Activated T-cell treated with anti-CD3 and anti-CD28 coated beads, Interleukin-2, amount 50 U/mL, for 4 hours (primary cell): Measurements from ENCODE around the gene AGO3. TPM values are rescaled to one million over a fixed set of nuclear protein-coding genes. Genes with fewer than 3 reads are reported as not detected.

Experiments
- ATAC-seq, 2 donors: fragments of 200-7000 bp; cut with Tn5 transposase; one replicate each; pipeline ENCODE4 v1.10.0; 2021
- DNase-seq: peaks from one replicate; pipeline ENCODE4 v3.0.0-alpha.2; 2020
- H3K27me3 Mint-ChIP-seq: one replicate; pipeline ENCODE4 v1.8.0; 2021; ENCODE audit warnings: low read depth, mixed read lengths
- H3K36me3 Mint-ChIP-seq: one replicate; pipeline ENCODE4 v1.8.0; 2022; ENCODE audit warnings: mixed read lengths; ENCODE audit not compliant: insufficient read depth
- H3K4me1 Mint-ChIP-seq: one replicate; pipeline ENCODE4 v1.8.0; 2021; ENCODE audit warnings: low read depth, mixed read lengths
- H3K4me3 Mint-ChIP-seq: one replicate; pipeline ENCODE4 v1.8.0; 2021; ENCODE audit warnings: mild to moderate bottlenecking, moderate library complexity, mixed read lengths
- H3K9me3 Mint-ChIP-seq: one replicate; pipeline ENCODE4 v1.8.0; 2021; ENCODE audit warnings: mixed read lengths
- total RNA-seq, 3 donors: library from RNA; stranded (reverse); gene quantifications; one replicate each; pipeline ENCODE4 v1.2.1, GENCODE V29; 2021

AGO3 gene
- total RNA-seq, 3 donors from 2014 or later = 20.3 to 22.8 (median 21.9) TPM

- no peak for DNase-seq
- no peaks in the 10 kb centered on the region for H3K4me1 Mint-ChIP-seq
- H3K4me3 Mint-ChIP-seq = no peak overlapping the region
- H3K36me3 Mint-ChIP-seq = no peaks in the 10 kb centered on the region
- no peaks in the 10 kb centered on the region for H3K27me3 Mint-ChIP-seq
- no peaks in the 10 kb centered on the region for H3K9me3 Mint-ChIP-seq
- no peak for ATAC-seq
Measured at GRCh38 chr1:36062315-36062714, 131.4 kb downstream of the AGO3 start.

- ATAC-seq (no peak), DNase-seq (no peak)
- no peaks in the 10 kb centered on the region for H3K36me3 Mint-ChIP-seq
- H3K4me1 Mint-ChIP-seq = no peaks in the 10 kb centered on the region
- no peaks in the 10 kb centered on the region for H3K27me3 Mint-ChIP-seq
- H3K4me3 Mint-ChIP-seq = no peak overlapping the region
- no peaks in the 10 kb centered on the region for H3K9me3 Mint-ChIP-seq
Measured at GRCh38 chr1:36067871-36068270, 137.0 kb downstream of the AGO3 start.

- no peaks in the 10 kb centered on the region for H3K4me1 Mint-ChIP-seq
- no peaks in the 10 kb centered on the region for H3K36me3 Mint-ChIP-seq
- ATAC-seq (no peak), DNase-seq (no peak)
- no peak overlapping the region for H3K4me3 Mint-ChIP-seq
- H3K9me3 Mint-ChIP-seq = no peaks in the 10 kb centered on the region
- no peaks in the 10 kb centered on the region for H3K27me3 Mint-ChIP-seq
Measured at GRCh38 chr1:36068866-36069265, 138.0 kb downstream of the AGO3 start.

GRCh38 chr1:36070349-36070748, 139.4 kb downstream of the AGO3 start:
- DNase-seq (no peak), ATAC-seq (no peak)
- H3K9me3 Mint-ChIP-seq = no peaks in the 10 kb centered on the region
- H3K36me3 Mint-ChIP-seq = no peaks in the 10 kb centered on the region
- no peaks in the 10 kb centered on the region for H3K27me3 Mint-ChIP-seq
- H3K4me1 Mint-ChIP-seq = no peaks in the 10 kb centered on the region
- H3K4me3 Mint-ChIP-seq = no peak overlapping the region

- Mint-ChIP-seq H3K27me3 (peaks cover 6% of the 10 kb centered on the region), H3K36me3 (no peaks in the 10 kb centered on the region), H3K9me3 (no peaks in the 10 kb centered on the region), H3K4me1 (no peaks in the 10 kb centered on the region), H3K4me3 (no peak overlapping the region)
- ATAC-seq (no peak), DNase-seq (no peak)
Measured at GRCh38 chr1:36076979-36077573, 146.2 kb downstream of the AGO3 start.

- Mint-ChIP-seq H3K4me1 (no peaks in the 10 kb centered on the region), H3K27me3 (peaks cover 28% of the 10 kb centered on the region), H3K4me3 (no peak overlapping the region), H3K36me3 (no peaks in the 10 kb centered on the region), H3K9me3 (no peaks in the 10 kb centered on the region)
- ATAC-seq (no peak), DNase-seq (no peak)
Measured at GRCh38 chr1:36080236-36080635, 149.3 kb downstream of the AGO3 start.

- DNase-seq (no peak), ATAC-seq (no peak)
- Mint-ChIP-seq H3K4me3 (no peak overlapping the region), H3K27me3 (peaks cover 32% of the 10 kb centered on the region), H3K4me1 (no peaks in the 10 kb centered on the region), H3K36me3 (no peaks in the 10 kb centered on the region), H3K9me3 (no peaks in the 10 kb centered on the region)
Measured at GRCh38 chr1:36080801-36081200, 149.9 kb downstream of the AGO3 start.

- H3K27me3 Mint-ChIP-seq = peaks cover 40% of the 10 kb centered on the region
- H3K4me1 Mint-ChIP-seq = peaks cover under 1% of the 10 kb centered on the region
- H3K4me3 Mint-ChIP-seq = no peak overlapping the region
- DNase-seq = no peak
- no peaks in the 10 kb centered on the region for H3K36me3 Mint-ChIP-seq
- no peak for ATAC-seq
- no peaks in the 10 kb centered on the region for H3K9me3 Mint-ChIP-seq
Measured at GRCh38 chr1:36081926-36082485, 151.1 kb downstream of the AGO3 start.

GRCh38 chr1:36083219-36083618, 152.3 kb downstream of the AGO3 start:
- DNase-seq (no peak), ATAC-seq (no peak)
- Mint-ChIP-seq H3K4me3 (no peak overlapping the region), H3K9me3 (no peaks in the 10 kb centered on the region), H3K4me1 (peaks cover 2% of the 10 kb centered on the region), H3K36me3 (no peaks in the 10 kb centered on the region), H3K27me3 (peaks cover 41% of the 10 kb centered on the region)

- H3K4me1 Mint-ChIP-seq = peaks cover 2% of the 10 kb centered on the region
- no peak for DNase-seq
- H3K4me3 Mint-ChIP-seq = no peak within 1 kb of the TSS
- peaks cover 41% of the 10 kb centered on the region for H3K27me3 Mint-ChIP-seq
- ATAC-seq = no peak
- H3K36me3 Mint-ChIP-seq = no peaks in the 10 kb centered on the region
- no peaks in the 10 kb centered on the region for H3K9me3 Mint-ChIP-seq
Measured at GRCh38 chr1:36083635-36084496, 153.0 kb downstream of the AGO3 start, which contains the start of gene TEKT2. Gene TEKT2, plus strand, starts transcription at chr1:36084094. Its CDS starts 828 bp downstream, at chr1:36084922.

GRCh38 chr1:36084497-36085115, 153.7 kb downstream of the AGO3 start:
- ATAC-seq (no peak), DNase-seq (no peak)
- no peaks in the 10 kb centered on the region for H3K9me3 Mint-ChIP-seq
- no peak overlapping the region for H3K4me3 Mint-ChIP-seq
- H3K36me3 Mint-ChIP-seq = peaks cover 3% of the 10 kb centered on the region
- peaks cover 41% of the 10 kb centered on the region for H3K27me3 Mint-ChIP-seq
- peaks cover 5% of the 10 kb centered on the region for H3K4me1 Mint-ChIP-seq

GRCh38 chr1:36085126-36085525, 154.2 kb downstream of the AGO3 start:
- H3K4me1 Mint-ChIP-seq = peaks cover 10% of the 10 kb centered on the region
- peaks cover 5% of the 10 kb centered on the region for H3K36me3 Mint-ChIP-seq
- H3K9me3 Mint-ChIP-seq = no peaks in the 10 kb centered on the region
- no peak for ATAC-seq
- DNase-seq = no peak
- H3K4me3 Mint-ChIP-seq = no peak overlapping the region
- H3K27me3 Mint-ChIP-seq = peaks cover 41% of the 10 kb centered on the region

- Mint-ChIP-seq H3K4me3 (no peak overlapping the region), H3K9me3 (no peaks in the 10 kb centered on the region), H3K36me3 (peaks cover 5% of the 10 kb centered on the region), H3K4me1 (peaks cover 11% of the 10 kb centered on the region), H3K27me3 (peaks cover 39% of the 10 kb centered on the region)
- DNase-seq = no peak
- no peak for ATAC-seq
Measured at GRCh38 chr1:36085686-36086526, 155.0 kb downstream of the AGO3 start.
